NCI-H345 (cell line): ENCODE measurements around the gene SSX2IP.
A peak's percentile ranks its signal among the peaks of the same experiment; 100 is the strongest.

Experiments used
- DNase-seq: peaks from one replicate; lab custom pipeline; 2025; lab: John Stamatoyannopoulos, UW

The SSX2IP gene

DNA sequence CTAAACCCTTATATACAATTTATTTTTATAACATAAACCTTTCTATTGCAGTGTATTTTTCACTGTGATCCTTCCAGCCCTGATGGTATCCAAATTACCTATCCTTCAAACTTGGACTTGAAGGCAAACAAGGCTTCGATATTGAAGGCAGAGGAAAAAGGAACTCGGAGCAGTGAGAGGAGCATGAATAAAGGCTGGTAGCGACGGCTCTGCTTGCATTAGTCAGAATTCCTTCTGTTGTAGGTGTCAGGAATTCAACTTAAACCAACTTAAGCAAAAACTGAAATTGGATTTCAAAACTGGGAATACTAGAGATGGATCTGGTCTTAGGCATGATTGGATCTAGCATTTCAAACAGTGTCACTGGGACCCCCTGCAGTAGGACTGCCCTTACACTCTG lies 17.8 kb upstream of the SSX2IP start:
- DNase-seq: no peak

GRCh38 chr1:84705513-84705912 lies 15.3 kb upstream of the SSX2IP start:
- no peak for DNase-seq

- no peak for DNase-seq
These were observed 14.7 kb upstream of the SSX2IP start for GRCh38 chr1:84704872-84705417.

DNA sequence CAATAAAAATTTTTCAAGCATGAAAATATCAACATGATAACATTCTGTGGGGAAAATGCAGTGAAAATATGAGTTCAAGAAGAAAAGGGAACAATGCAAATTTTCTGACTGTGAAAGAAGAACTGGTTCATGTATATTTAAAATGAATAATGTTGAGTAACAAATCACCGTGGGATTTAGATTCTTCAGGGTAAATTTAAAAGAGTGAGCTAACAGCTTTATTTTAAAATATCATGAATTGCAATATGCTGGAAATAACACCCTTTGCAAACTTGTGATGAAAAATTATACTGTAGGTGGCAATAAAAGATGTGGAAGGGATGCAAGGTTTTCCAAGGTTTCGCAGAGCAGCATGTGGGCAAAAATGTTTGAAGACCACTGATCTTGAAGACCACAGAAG lies 13.2 kb upstream of the SSX2IP start:
- DNase-seq: no peak

GRCh38 chr1:84702143-84702542 lies 11.9 kb upstream of the SSX2IP start:
- DNase-seq: no peak

DNA sequence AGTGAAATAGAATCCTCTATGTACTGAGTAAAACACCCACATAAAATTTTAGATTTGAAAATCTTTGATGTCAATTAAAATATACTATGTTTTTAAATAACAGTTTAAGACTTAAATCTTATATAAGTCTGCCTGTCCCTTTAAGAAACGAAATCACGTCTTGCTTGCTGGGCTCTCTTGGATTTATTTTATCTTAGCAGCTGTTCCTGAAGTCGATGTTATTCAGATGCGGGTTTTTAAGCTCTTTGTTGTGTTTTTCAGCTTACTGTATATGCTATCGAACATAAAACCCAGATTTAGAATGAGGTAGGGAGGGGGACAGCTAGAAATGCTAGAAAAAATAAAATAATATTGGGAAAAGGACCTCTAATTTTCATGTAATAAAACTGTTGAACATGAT lies 11.1 kb upstream of the SSX2IP start:
- DNase-seq: no peak

GRCh38 chr1:84700070-84700469 lies 9.8 kb upstream of the SSX2IP start:
- no peak for DNase-seq

- no peak for DNase-seq
These were observed 8.2 kb upstream of the SSX2IP start for GRCh38 chr1:84698151-84699110.

DNA sequence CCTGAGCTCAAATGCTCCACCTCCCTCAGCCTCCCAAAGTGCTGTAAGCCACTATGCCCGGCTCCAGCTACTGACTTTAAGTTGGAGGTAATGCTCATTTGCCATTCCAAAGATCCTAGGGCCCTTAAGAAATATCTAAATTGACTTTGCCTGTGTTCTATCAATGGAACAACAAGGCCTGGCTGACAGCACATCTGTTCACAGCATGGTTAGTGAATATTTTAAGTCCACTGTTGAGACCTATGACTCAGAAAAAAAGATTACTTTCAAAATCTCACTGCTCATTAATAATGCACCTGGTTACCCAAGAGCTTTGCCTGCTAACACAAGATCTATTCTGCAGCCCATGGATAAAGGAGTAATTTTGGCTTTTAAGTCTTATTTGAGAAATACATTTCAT lies 3.5 kb upstream of the SSX2IP start:
- DNase-seq: no peak

- DNase-seq: no peak
These were observed 2.7 kb upstream of the SSX2IP start for GRCh38 chr1:84693005-84693404.

DNA sequence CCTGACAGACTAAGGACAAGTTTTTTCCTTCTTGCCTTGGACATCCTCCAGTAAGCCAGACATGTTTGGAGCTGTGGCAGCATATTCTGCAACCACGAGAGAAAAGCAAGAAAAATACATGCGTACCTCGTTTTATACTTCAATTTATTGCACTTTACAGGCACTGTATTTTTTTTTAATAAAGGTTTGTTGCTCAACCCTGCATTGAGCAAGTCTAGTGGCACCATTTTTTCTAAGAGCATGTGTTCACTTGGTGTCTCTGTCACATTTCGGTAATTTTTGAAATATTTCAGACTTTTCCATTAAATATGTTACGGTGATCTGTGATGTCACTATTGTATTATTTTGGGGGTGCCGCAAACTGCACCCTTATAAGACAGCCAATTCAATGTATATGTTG lies 2.1 kb upstream of the SSX2IP start:
- DNase-seq: no peak

- DNase-seq: no peak
These were observed 992 bp upstream of the SSX2IP start for GRCh38 chr1:84691122-84691783.

- peak; percentile 73 for DNase-seq
These were observed 506 bp downstream of the SSX2IP start for GRCh38 chr1:84689514-84690396.

DNA sequence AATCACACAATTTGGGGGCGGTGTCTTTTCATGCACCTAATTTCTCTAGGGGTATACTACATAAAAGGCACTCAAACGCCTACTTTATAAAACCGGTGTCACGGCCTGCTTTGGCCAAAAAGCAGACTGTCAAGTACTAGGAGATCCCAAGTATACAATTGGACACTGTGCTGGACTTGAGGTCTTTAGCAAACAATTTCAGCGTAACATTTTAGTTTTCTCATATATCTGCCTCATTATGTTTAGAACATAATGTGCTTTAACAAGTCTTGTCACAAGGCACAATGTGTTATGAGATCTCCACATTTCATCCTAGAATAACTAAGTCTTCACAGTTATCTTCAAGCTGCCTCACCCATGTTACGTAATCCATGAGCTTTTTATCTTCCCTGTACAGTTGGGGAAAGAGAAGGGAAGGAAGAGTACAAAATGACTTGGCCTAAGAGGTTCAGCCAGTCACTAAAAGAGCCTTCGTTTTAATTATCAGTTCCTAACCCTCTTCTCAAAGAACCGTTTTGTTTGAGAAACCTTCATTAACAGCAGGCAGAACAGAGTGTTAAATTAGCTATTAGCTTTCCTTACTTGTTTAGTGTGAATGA lies 1.7 kb downstream of the SSX2IP start:
- no peak for DNase-seq

GRCh38 chr1:84687714-84688462 lies 2.4 kb downstream of the SSX2IP start:
- no peak for DNase-seq

DNA sequence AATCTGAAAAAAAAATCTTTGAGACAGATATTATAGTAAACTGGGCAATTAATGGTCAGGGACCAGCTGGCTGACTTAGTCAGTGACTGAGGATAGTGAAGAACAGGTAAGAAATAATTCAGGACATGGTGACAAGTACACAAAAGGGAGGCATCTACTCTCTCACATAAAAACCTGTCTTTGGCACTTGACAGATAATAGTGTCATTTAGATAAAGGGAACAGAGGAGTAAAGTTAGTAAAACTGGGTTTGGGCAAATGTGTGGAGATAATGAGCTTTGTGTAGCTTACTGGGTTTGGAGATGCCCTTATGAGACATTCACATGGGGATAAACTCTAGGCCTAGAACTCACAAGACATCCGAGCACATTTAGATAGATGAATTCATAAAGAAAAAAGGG lies 4.0 kb downstream of the SSX2IP start:
- DNase-seq: no peak

DNA sequence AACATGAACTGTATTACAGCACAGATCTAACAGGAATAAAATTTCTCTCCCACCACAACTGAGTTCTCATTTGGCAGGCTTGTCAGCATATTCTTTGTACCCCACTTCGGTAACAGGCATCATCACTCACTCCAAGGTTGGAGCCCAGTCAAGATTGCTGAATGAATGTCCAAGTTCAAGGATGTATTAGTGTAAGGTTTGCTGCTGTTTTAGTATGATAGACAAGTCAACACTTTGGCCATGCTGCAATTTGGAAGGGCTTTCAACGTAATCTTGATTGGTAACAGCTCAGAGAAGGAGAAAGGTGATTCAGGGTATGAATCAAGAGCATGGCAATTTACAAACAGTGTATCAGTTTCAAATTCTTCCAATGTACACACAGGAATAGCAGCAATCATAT lies 6.8 kb downstream of the SSX2IP start:
- DNase-seq: no peak

- no peak for DNase-seq
These were observed 8.2 kb downstream of the SSX2IP start for GRCh38 chr1:84682047-84682446.

- DNase-seq: no peak
These were observed 12.7 kb downstream of the SSX2IP start for GRCh38 chr1:84677415-84678099.

GRCh38 chr1:84675631-84676030 lies 14.6 kb downstream of the SSX2IP start:
- no peak for DNase-seq
